ENCODE data around the gene FAM83G. TPM values are rescaled to one million over a fixed set of nuclear protein-coding genes. Genes with fewer than 3 reads are reported as not detected.

Gene FAM83G
- total and polyA plus RNA-seq, 2 experiments from 2014 or later: 7.6 to 44.5 TPM

GRCh38 chr17:18919963-18920362 lies 84.6 kb downstream of the FAM83G start:
- H4K20me1 ChIP-seq (replicated peaks; ENCODE audit: insufficient read depth): no peaks in the 10 kb centered on the region; the same call in none of the 2 replicates
- H3K4me3 Mint-ChIP-seq: no peak overlapping the region
- no peaks in the 10 kb centered on the region; the same call in 1 of the 2 replicates for H3K36me3 ChIP-seq (ENCODE audit: insufficient read depth)
- no peaks in the 10 kb centered on the region for H3K27me3 ChIP-seq (ENCODE audit: insufficient read depth)
- DNase-seq (ENCODE audit: low spot score): no peak
- no peak overlapping the region for H3K4me3 ChIP-seq
- H3K36me3 Mint-ChIP-seq (ENCODE audit: low read depth): peaks cover 39% of the 10 kb centered on the region
- H3K79me2 ChIP-seq (replicated peaks; ENCODE audit: insufficient read depth): peaks cover 31% of the 10 kb centered on the region
- no peaks in the 10 kb centered on the region for H3F3A ChIP-seq (replicated peaks; ENCODE audit: low read depth)
- ATAC-seq: no peak
- no peaks in the 10 kb centered on the region for H3K4me1 Mint-ChIP-seq
- no peaks in the 10 kb centered on the region for H3K9me2 ChIP-seq (ENCODE audit: insufficient read depth)
- H3K27ac Mint-ChIP-seq: no peak overlapping the region
- TF ChIP-seq ZNF114 (CRISPR knock-in tag; IDR thresholded peaks at IDR 0.05): no peak
- TF ChIP-seq POLR2AphosphoS5 (IDR thresholded peaks at IDR 0.05; ENCODE audit: low read depth): no peak
- no peak for TF ChIP-seq EZH2 (IDR thresholded peaks at IDR 0.05; ENCODE audit: low read depth, unreplicated experiment)
- H2AFZ ChIP-seq: no peak overlapping the region
- peaks cover 5% of the 10 kb centered on the region; the same call in 1 of the 2 replicates for H3K4me1 ChIP-seq (ENCODE audit: insufficient read depth)
- no peaks in the 10 kb centered on the region for H3K27me3 Mint-ChIP-seq (ENCODE audit: insufficient read depth, low read depth, poor library complexity)
- no peak overlapping the region for H3K4me2 ChIP-seq
- no peaks in the 10 kb centered on the region for H3K9me3 Mint-ChIP-seq
- H3K27ac ChIP-seq (ENCODE audit: low read depth): no peak overlapping the region

Small RNA genes within 50 kb of the gene (small RNA-seq; reads per million reads assigned to genes)
- gene AC090286.3 (ENCODE audit: low replicate concordance) (not detected), gene RF00324 (ENCODE audit: low replicate concordance) (not detected)

Other genes with a start within 250 kb of the FAM83G start
- gene TVP23B, start 223.6 kb downstream of the FAM83G start, total RNA-seq (2014; rRNA removed; shearing (Covaris generic)): 27.4 and 40.5 TPM in 2 replicates
- gene TVP23B, start 223.6 kb downstream of the FAM83G start, polyA plus RNA-seq (2016; fragmentation: Nextera tagmentation; extraction: Ambion mirVana): 25.0 and 26.3 TPM in 2 replicates
- 54.4 and 55.4 TPM in 2 replicates for gene PRPSAP2, start 146.6 kb downstream of the FAM83G start, total RNA-seq (2014; rRNA removed; shearing (Covaris generic))
- 32.3 and 34.6 TPM in 2 replicates for gene PRPSAP2, start 146.6 kb downstream of the FAM83G start, polyA plus RNA-seq (2016; fragmentation: Nextera tagmentation; extraction: Ambion mirVana)
- gene SLC5A10, start 52.6 kb downstream of the FAM83G start, total RNA-seq (2014; rRNA removed; shearing (Covaris generic)): 0.10 TPM in 1 of 2 replicates, not detected in the other
- not detected in 2 replicates for gene SLC5A10, start 52.6 kb downstream of the FAM83G start, polyA plus RNA-seq (2016; fragmentation: Nextera tagmentation; extraction: Ambion mirVana)
- gene GRAP, start 42.2 kb upstream of the FAM83G start, total RNA-seq (2014; rRNA removed; shearing (Covaris generic)): 0.24 and 0.27 TPM in 2 replicates
- 0.47 TPM in 1 of 2 replicates, not detected in the other for gene GRAP, start 42.2 kb upstream of the FAM83G start, polyA plus RNA-seq (2016; fragmentation: Nextera tagmentation; extraction: Ambion mirVana)
- gene GRAPL, start 122.8 kb upstream of the FAM83G start, total RNA-seq (2014; rRNA removed; shearing (Covaris generic)): 0.28 TPM in 1 of 2 replicates, not detected in the other
- gene GRAPL, start 122.8 kb upstream of the FAM83G start, polyA plus RNA-seq (2016; fragmentation: Nextera tagmentation; extraction: Ambion mirVana): not detected in 2 replicates
- gene EPN2, start 232.6 kb upstream of the FAM83G start, total RNA-seq (2014; rRNA removed; shearing (Covaris generic)): 28.7 and 34.0 TPM in 2 replicates
- 149 and 164 TPM in 2 replicates for gene EPN2, start 232.6 kb upstream of the FAM83G start, polyA plus RNA-seq (2016; fragmentation: Nextera tagmentation; extraction: Ambion mirVana)